ENCODE data around the gene SCARB2.

The SCARB2 gene

DNA sequence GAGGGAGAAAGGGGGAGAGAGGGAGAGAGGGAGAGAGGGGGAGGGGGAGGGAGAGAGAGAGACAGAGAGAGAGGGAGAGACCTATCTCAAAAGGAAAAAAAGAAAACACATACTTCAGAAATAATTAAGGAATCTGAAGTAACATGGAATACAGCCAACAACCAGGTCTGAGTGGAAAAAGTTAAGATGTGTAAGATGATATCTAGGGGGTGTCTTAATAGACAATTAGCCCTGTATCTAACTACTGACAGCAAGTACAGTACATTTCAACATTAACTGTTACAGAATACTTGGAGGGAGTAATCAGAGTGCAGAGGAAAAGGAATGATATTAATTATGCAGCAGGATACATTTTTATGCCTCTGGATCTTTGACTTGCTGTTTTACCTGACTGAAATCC lies 87.8 kb downstream of the SCARB2 start:
- TF ChIP-seq, protein P1, sequence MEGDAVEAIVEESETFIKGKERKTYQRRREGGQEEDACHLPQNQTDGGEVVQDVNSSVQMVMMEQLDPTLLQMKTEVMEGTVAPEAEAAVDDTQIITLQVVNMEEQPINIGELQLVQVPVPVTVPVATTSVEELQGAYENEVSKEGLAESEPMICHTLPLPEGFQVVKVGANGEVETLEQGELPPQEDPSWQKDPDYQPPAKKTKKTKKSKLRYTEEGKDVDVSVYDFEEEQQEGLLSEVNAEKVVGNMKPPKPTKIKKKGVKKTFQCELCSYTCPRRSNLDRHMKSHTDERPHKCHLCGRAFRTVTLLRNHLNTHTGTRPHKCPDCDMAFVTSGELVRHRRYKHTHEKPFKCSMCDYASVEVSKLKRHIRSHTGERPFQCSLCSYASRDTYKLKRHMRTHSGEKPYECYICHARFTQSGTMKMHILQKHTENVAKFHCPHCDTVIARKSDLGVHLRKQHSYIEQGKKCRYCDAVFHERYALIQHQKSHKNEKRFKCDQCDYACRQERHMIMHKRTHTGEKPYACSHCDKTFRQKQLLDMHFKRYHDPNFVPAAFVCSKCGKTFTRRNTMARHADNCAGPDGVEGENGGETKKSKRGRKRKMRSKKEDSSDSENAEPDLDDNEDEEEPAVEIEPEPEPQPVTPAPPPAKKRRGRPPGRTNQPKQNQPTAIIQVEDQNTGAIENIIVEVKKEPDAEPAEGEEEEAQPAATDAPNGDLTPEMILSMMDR (IDR thresholded peaks at IDR 0.05; ENCODE audit: low read depth, low read length), result no peak
- no peak overlapping the region for H3K4me3 ChIP-seq (ENCODE audit: low read depth, low read length)

DNA sequence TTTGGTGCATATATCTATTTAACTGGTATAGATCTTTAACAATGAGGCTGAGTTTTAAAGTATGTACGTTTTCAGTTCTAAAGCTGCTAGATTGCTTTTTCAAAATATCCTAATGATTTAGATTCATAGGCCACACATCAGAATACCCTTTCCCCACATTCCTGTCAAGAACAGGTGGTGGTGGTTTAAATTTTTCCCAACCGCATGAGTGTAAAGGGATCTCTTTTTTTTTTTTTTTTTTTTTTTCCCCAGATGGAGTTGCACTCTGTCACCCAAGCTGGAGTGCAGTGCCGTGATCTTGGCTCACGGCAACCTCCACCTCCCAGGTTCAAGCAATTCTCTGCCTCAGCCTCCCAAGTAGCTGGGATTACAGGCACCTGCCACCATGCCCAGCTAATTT lies 93.4 kb downstream of the SCARB2 start:
- no peak overlapping the region for H3K4me3 ChIP-seq (ENCODE audit: low read depth, low read length)
- TF ChIP-seq, protein P1 (IDR thresholded peaks at IDR 0.05; ENCODE audit: low read depth, low read length), result no peak

DNA sequence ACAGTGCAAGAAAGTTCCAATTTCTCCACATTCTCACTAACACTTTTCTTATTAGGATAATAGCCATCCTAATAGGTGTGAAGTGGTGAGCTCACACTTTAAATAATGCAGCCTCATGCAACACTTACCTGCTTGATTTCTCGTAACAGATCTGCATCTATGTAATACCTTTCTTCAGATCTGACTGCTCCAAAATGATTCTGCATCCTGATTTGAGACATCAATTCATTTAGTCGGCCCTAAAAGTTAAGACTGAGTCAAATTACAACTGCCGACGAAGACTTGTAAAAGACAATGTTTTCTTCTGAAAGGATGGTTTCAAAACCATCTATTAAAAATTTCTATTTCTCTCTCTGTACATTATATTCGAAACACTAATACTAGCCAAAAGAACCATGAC lies 96.1 kb downstream of the SCARB2 start:
- H3K4me3 ChIP-seq (ENCODE audit: low read depth, low read length), result no peak overlapping the region
- TF ChIP-seq, protein P1 (IDR thresholded peaks at IDR 0.05; ENCODE audit: low read depth, low read length), result no peak

DNA sequence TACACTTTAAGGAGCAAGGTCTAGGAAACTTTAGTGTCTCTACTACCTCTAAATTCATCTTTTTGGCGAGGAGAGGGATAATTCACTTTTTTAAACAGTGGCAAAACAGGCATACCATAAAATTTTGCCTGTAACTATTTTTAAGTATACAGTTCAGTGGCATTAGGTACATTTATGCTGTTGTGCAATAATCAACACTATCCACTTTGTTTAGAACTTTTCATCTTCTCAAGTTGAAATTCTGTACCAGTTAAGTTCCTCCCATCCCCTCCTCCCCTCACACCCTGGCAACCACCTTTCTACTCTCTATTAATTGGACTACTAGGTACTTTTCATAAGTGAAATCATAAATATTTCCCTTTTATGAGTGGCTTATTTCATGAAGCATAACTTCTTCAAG lies 96.8 kb downstream of the SCARB2 start:
- H3K4me3 ChIP-seq (ENCODE audit: low read depth, low read length), result no peak overlapping the region
- TF ChIP-seq, protein P1 (IDR thresholded peaks at IDR 0.05; ENCODE audit: low read depth, low read length), result no peak

Data from WI38 (cell line).